IMR-90 (cell line): ENCODE results near the gene CAVIN1. TPM values are rescaled to one million over a fixed set of nuclear protein-coding genes. Genes with fewer than 3 reads are reported as not detected.
A peak's percentile ranks its signal among the peaks of the same experiment; 100 is the strongest.
"Not testable (repeated sequence)": the region's sequence is repeated elsewhere in the genome, so short reads cannot be mapped to it uniquely, and the experiment has no call there.

Experiments used
- ATAC-seq: fragments of 200-7000 bp; cut with Tn5 transposase; 2 replicates; pipeline ENCODE4 v1.9.1; 2020; ENCODE audit warnings: low read depth, mild to moderate bottlenecking, moderate library complexity
- BruUV-seq: library from RNA; stranded (reverse); fragments of 400-500 nt; replicated peaks from 2 replicates; lab custom pipeline; 2021; lab: Mats Ljungman, UMichigan
- CTCF ChIA-PET: fragments of 300-600 bp; formaldehyde crosslinking; extraction: SDS; loops from one replicate; lab custom pipeline; 2021; ENCODE audit warnings: antibody characterized with exemption; lab: Yijun Ruan, JAX
- POLR2A ChIA-PET: fragments of 300-600 bp; sonication (Branson Sonifier 250); formaldehyde crosslinking; loops from one replicate; lab custom pipeline; 2022; ENCODE audit warnings: antibody characterized with exemption; ENCODE audit not compliant: unreplicated experiment; lab: Charles Lee
- DNase-seq: peaks from one replicate; pipeline ENCODE4 v3.0.0; 2013
- H2AFZ ChIP-seq: replicated peaks from 2 replicates; pipeline ENCODE3; 2013; ENCODE audit warnings: low read length, mild to moderate bottlenecking; ENCODE audit not compliant: poor library complexity
- H2AK5ac ChIP-seq: 2 replicates; pipeline ENCODE4 v1.6.1; 2013; ENCODE audit warnings: low read depth, low read length, inconsistent platforms
- H2AK9ac ChIP-seq: replicated peaks from 2 replicates; pipeline ENCODE3; 2013; ENCODE audit warnings: mild to moderate bottlenecking, low read depth, low read length, moderate library complexity; ENCODE audit not compliant: poor library complexity
- H2BK120ac ChIP-seq: 2 replicates; pipeline ENCODE4 v1.6.1; 2013; ENCODE audit warnings: low read depth, low read length, inconsistent platforms
- H2BK15ac ChIP-seq: 3 replicates; pipeline ENCODE4 v1.6.1; 2013; ENCODE audit warnings: low read depth, low read length, inconsistent platforms
- H2BK20ac ChIP-seq: 2 replicates; pipeline ENCODE4 v1.6.1; 2013; ENCODE audit warnings: low read depth, mild to moderate bottlenecking, inconsistent platforms, low read length, moderate library complexity
- H2BK5ac ChIP-seq: 2 replicates; pipeline ENCODE4 v1.6.1; 2013; ENCODE audit warnings: mild to moderate bottlenecking, low read depth, low read length, inconsistent platforms; ENCODE audit not compliant: poor library complexity, severe bottlenecking
- H3K14ac ChIP-seq: replicated peaks from 2 replicates; pipeline ENCODE4 v1.6.1; 2013; ENCODE audit warnings: low read depth, low read length, inconsistent platforms
- H3K18ac ChIP-seq: 2 replicates; pipeline ENCODE4 v1.6.1; 2013; ENCODE audit warnings: low read depth, low read length, control low read depth
- H3K23ac ChIP-seq: 2 replicates; pipeline ENCODE4 v1.6.1; 2013; ENCODE audit warnings: low read depth, low read length, inconsistent platforms
- H3K27ac ChIP-seq: 2 replicates; pipeline ENCODE4 v1.5.1; 2013; ENCODE audit warnings: mild to moderate bottlenecking, control low read depth, low read length; ENCODE audit not compliant: insufficient read depth
- H3K27me3 ChIP-seq: 2 replicates; pipeline ENCODE4 v1.6.1; 2013; ENCODE audit warnings: low read length; ENCODE audit not compliant: control insufficient read depth, insufficient read depth
- H3K36me3 ChIP-seq: 2 replicates; pipeline ENCODE4 v1.6.1; 2013; ENCODE audit warnings: low read length, mixed read lengths; ENCODE audit not compliant: control insufficient read depth, insufficient read depth
- H3K4ac ChIP-seq: 2 replicates; pipeline ENCODE4 v1.6.1; 2013; ENCODE audit warnings: low read depth, low read length, inconsistent platforms
- H3K4me1 ChIP-seq: 2 replicates; pipeline ENCODE4 v1.6.1; 2013; ENCODE audit warnings: low read length, mixed read lengths; ENCODE audit not compliant: control insufficient read depth, insufficient read depth
- H3K4me2 ChIP-seq: 2 replicates; pipeline ENCODE4 v1.6.1; 2013; ENCODE audit warnings: low read depth, mild to moderate bottlenecking, control low read depth, low read length, moderate library complexity
- H3K4me3 ChIP-seq: 2 replicates; pipeline ENCODE4 v1.5.1; 2013; ENCODE audit warnings: low read depth, mild to moderate bottlenecking, control low read depth, low read length, moderate library complexity; ENCODE audit not compliant: insufficient read depth
- H3K56ac ChIP-seq: 2 replicates; pipeline ENCODE4 v1.6.1; 2013; ENCODE audit warnings: low read length, inconsistent platforms; ENCODE audit not compliant: insufficient read depth; ENCODE audit errors: extremely low read depth
- H3K79me1 ChIP-seq, 2 experiments: 2 replicates each; pipeline ENCODE4 v1.6.1; 2013; ENCODE audit warnings: low read length in 2 of 2, inconsistent platforms in 1 of 2, low read depth in 1 of 2
- H3K9ac ChIP-seq: 2 replicates; pipeline ENCODE4 v1.6.1; 2013; ENCODE audit warnings: low read depth, low read length, control low read depth
- H3K9me1 ChIP-seq: 2 replicates; pipeline ENCODE4 v1.6.1; 2013; ENCODE audit warnings: low read length, inconsistent platforms; ENCODE audit not compliant: insufficient read depth
- H3K9me3 ChIP-seq: 2 replicates; pipeline ENCODE4 v1.6.1; 2013; ENCODE audit warnings: low read length; ENCODE audit not compliant: control insufficient read depth, insufficient read depth
- H4K20me1 ChIP-seq: 2 replicates; pipeline ENCODE4 v1.6.1; 2013; ENCODE audit warnings: low read length, inconsistent platforms; ENCODE audit not compliant: insufficient read depth
- H4K5ac ChIP-seq: 2 replicates; pipeline ENCODE4 v1.6.1; 2013; ENCODE audit warnings: mild to moderate bottlenecking, low read depth, low read length, control low read depth
- H4K8ac ChIP-seq, 2 experiments: 2 replicates each; pipeline ENCODE4 v1.6.1; 2013; ENCODE audit warnings: low read depth in 2 of 2, low read length in 2 of 2, control low read depth in 1 of 2, inconsistent platforms in 1 of 2
- H4K91ac ChIP-seq: 2 replicates; pipeline ENCODE4 v1.6.1; 2013; ENCODE audit warnings: low read depth, low read length, inconsistent platforms; ENCODE audit not compliant: insufficient read depth
- BHLHE40 ChIP-seq: fragments of 150-350 bp; IDR thresholded peaks from 2 replicates; pipeline ENCODE4 v1.6.1; 2016; ENCODE audit warnings: mild to moderate bottlenecking, low read depth, low read length
- MAFK ChIP-seq: IDR thresholded peaks from 2 replicates; pipeline ENCODE4 v1.6.1; 2012; ENCODE audit warnings: low read depth, low read length, improper control_type of control experiment
- SMC3 ChIP-seq: fragments of 150-350 bp; IDR thresholded peaks from 2 replicates; pipeline ENCODE4 v1.6.1; 2016; ENCODE audit warnings: low read depth, mild to moderate bottlenecking, antibody characterized with exemption, low read length, moderate library complexity
- WGBS, 2 experiments: methylation state at CpG; one replicate each; pipeline versions ENCODE4 v1.1.5 to v1.1.7; 2013; ENCODE audit warnings: missing lambda C conversion rate in 2 of 2; ENCODE audit not compliant: insufficient read length in 1 of 2; ENCODE audit errors: extremely low coverage in 2 of 2; 5-methylcytosine and 5-hydroxymethylcytosine counted together
- dilution Hi-C: fragments of 300-500 bp; cut with HindIII; formaldehyde crosslinking; loops from one replicate; pipeline ENCODE4 v1.14.3; 2018; ENCODE audit warnings: low sequenced_read_pairs; ENCODE audit not compliant: unreplicated experiment
- in situ Hi-C: fragments of 300-500 bp; cut with MboI; formaldehyde crosslinking; loops from 3 replicates; pipeline ENCODE4 v1.14.3; 2019; ENCODE audit warnings: low sequenced_read_pairs, inconsistent platforms, mixed read lengths
- intact Hi-C: fragments of 100-400 bp; cut with micrococcal nuclease; formaldehyde crosslinking; loops from 2 replicates; pipeline ENCODE4 v1.10.0; 2022
- polyA plus RNA-seq, 3 experiments: library from polyadenylated mRNA; depleted of rRNA; stranded (reverse); fragments of >200 nt; gene quantifications; 2 replicates each; pipeline ENCODE4 v1.2.3, GENCODE V29; 2012; ENCODE audit warnings: low replicate concordance in 1 of 3
- total RNA-seq: library from RNA; depleted of rRNA; stranded (reverse); fragments of >200 nt; gene quantifications from 2 replicates; pipeline ENCODE4 v1.2.3, GENCODE V29; 2012

CAVIN1 gene
- total and polyA plus RNA-seq, 2 of the 4 experiments (the other 2 are of a cell fraction) = 491 to 556 TPM

- POLR2A ChIA-PET = no interaction called here
- Histone ChIP-seq H2AK9ac (no peak overlapping the region), H3K56ac (no peak overlapping the region), H4K5ac (no peak overlapping the region), H3K18ac (no peak overlapping the region), H2AFZ (no peak overlapping the region), H3K14ac (no peak overlapping the region), H3K9me1 (peaks cover 17% of the 10 kb centered on the region), H3K4me3 (no peak overlapping the region), H2BK15ac (no peak overlapping the region), H2BK20ac (no peak overlapping the region), H2BK120ac (no peak overlapping the region), H3K27me3 (no peaks in the 10 kb centered on the region), H3K9me3 (no peaks in the 10 kb centered on the region), H4K91ac (no peak overlapping the region), H2BK5ac (no peak overlapping the region), H2AK5ac (no peak overlapping the region), H3K4ac (peak overlapping the region; percentile 7; the same call in 1 of the 2 replicates), H4K8ac (peak overlapping the region in 1 of 2 experiments; percentile 9; a peak in 1 of 4 replicates), H3K36me3 (peaks cover 34% of the 10 kb centered on the region), H3K4me1 (peaks cover 26% of the 10 kb centered on the region), H3K9ac (0 out of 2 replicates have a peak overlapping the region, but pooled peaks have one; percentile 16), H3K27ac (peak overlapping the region; percentile 40), H4K20me1 (peaks cover 84% of the 10 kb centered on the region), H3K23ac (no peak overlapping the region), H3K79me1 (peaks cover 21 to 74% of the 10 kb centered on the region in 2 experiments), H3K4me2 (no peak overlapping the region; the same call in 1 of the 2 replicates)
- ATAC-seq = peak; percentile 24
- intact Hi-C loops = loop anchor here (5.0 kb wide), 1 partner anchor 375 kb away; no protein-coding TSS in a partner anchor
- in situ Hi-C loops = loop anchor here (5.0 kb wide), 1 partner anchor 80 kb away; no protein-coding TSS in a partner anchor
- BruUV-seq = no TSS peak
- peak; percentile 89 for TF ChIP-seq BHLHE40
- no peak for TF ChIP-seq MAFK
- no peak for TF ChIP-seq SMC3
- 4% methylated on average over 3 of the region's 3 CpGs; no CpG with 5 or more reads in 1 of the 2 experiments for WGBS, 2 experiments
- dilution Hi-C loops = no loop called here
- CTCF ChIA-PET = interaction anchor here (0.6 kb wide), 2 partner anchors 80 to 151 kb away, joined by 3 to 4 read pairs; no protein-coding TSS in a partner anchor
- peak; percentile 57 for DNase-seq
Observed at GRCh38 chr17:42402117-42402516, 20.9 kb downstream of the CAVIN1 start.

- in situ Hi-C loops = loop anchor here (5.0 kb wide), 1 partner anchor 79 kb away; no protein-coding TSS in a partner anchor
- H3K4ac ChIP-seq, DNase-seq, BruUV-seq, H4K5ac ChIP-seq, H2AK9ac ChIP-seq, H3K9me3 ChIP-seq, H3K14ac ChIP-seq, ATAC-seq, H2AFZ ChIP-seq, H3K18ac ChIP-seq, H2BK15ac ChIP-seq, H3K23ac ChIP-seq, CTCF ChIA-PET, H3K56ac ChIP-seq, H4K8ac ChIP-seq, H2BK5ac ChIP-seq, H2BK20ac ChIP-seq, dilution Hi-C loops, H4K91ac ChIP-seq, POLR2A ChIA-PET, H3K9ac ChIP-seq, H3K4me3 ChIP-seq, H2AK5ac ChIP-seq, H3K27me3 ChIP-seq, H3K4me2 ChIP-seq, H2BK120ac ChIP-seq, H3K27ac ChIP-seq: not testable (repeated sequence)
- intact Hi-C loops = loop anchor here (5.0 kb wide), 1 partner anchor 374 kb away; no protein-coding TSS in a partner anchor
- Histone ChIP-seq H4K20me1 (peaks cover 75% of the 10 kb centered on the region), H3K79me1 (peaks cover 21 to 71% of the 10 kb centered on the region in 2 experiments), H3K9me1 (peaks cover 10% of the 10 kb centered on the region), H3K4me1 (peaks cover 19% of the 10 kb centered on the region), H3K36me3 (peaks cover 34% of the 10 kb centered on the region)
- WGBS, 2 experiments = 71% methylated on average over 1 of the region's 8 CpGs; no CpG with 5 or more reads in 1 of the 2 experiments
Observed at GRCh38 chr17:42400844-42401375, 22.1 kb downstream of the CAVIN1 start.
